ENCODE data around the gene CCDC197. TPM values are rescaled to one million over a fixed set of nuclear protein-coding genes. Genes with fewer than 3 reads are reported as not detected.
A peak's percentile ranks its signal among the peaks of the same experiment; 100 is the strongest.

The CCDC197 gene
- total and polyA plus RNA-seq, 8 donors: not detected

- DNase-seq: no peak
- Histone ChIP-seq H3K4me1 (peaks cover 0 to 11% (median 8%) of the 10 kb centered on the region in 4 donors), H3K27ac (no peak overlapping the region), H3K4me3 (no peak overlapping the region), H3K9me3 (no peaks in the 10 kb centered on the region), H3K27me3 (peaks cover 0 to 26% (median 4%) of the 10 kb centered on the region in 3 donors), H3K36me3 (no peaks in the 10 kb centered on the region)
- 65 to 74% (median 70%) methylated on average over 8 of the region's 8 CpGs for WGBS, 5 donors
- intact Hi-C loops (cut with DNase I; ENCODE audit: low total_unique reads): loop anchor here (5.0 kb wide), 1 partner anchor 67 kb away; no protein-coding TSS in a partner anchor
- no peak for TF ChIP-seq CTCF (IDR thresholded peaks at IDR 0.05)
- TF ChIP-seq POLR2A (IDR thresholded peaks at IDR 0.05): no peak
- TF ChIP-seq POLR2AphosphoS5 (IDR thresholded peaks at IDR 0.05): no peak
- no peak for TF ChIP-seq EP300 (IDR thresholded peaks at IDR 0.05)
These were observed 6.9 kb downstream of the CCDC197 start for GRCh38 chr14:94004015-94004414.

- no peak for DNase-seq
- TF ChIP-seq POLR2A (IDR thresholded peaks at IDR 0.05) (no peak), POLR2AphosphoS5 (IDR thresholded peaks at IDR 0.05) (no peak), CTCF (IDR thresholded peaks at IDR 0.05) (peak in 1 of 7 experiments; percentile 19)
- WGBS, 5 donors: 44 to 50% (median 48%) methylated on average over 14 of the region's 14 CpGs
- Histone ChIP-seq H3K4me3 (no peak overlapping the region), H3K27me3 (peaks cover 0 to 26% (median 4%) of the 10 kb centered on the region in 3 donors), H3K27ac (no peak overlapping the region), H3K36me3 (no peaks in the 10 kb centered on the region), H3K9me3 (no peaks in the 10 kb centered on the region), H3K4me1 (peaks cover 0 to 11% (median 8%) of the 10 kb centered on the region in 4 donors)
- intact Hi-C loops (cut with DNase I; ENCODE audit: low total_unique reads): no loop called here
These were observed 8.4 kb downstream of the CCDC197 start for GRCh38 chr14:94005324-94006073.

DNA sequence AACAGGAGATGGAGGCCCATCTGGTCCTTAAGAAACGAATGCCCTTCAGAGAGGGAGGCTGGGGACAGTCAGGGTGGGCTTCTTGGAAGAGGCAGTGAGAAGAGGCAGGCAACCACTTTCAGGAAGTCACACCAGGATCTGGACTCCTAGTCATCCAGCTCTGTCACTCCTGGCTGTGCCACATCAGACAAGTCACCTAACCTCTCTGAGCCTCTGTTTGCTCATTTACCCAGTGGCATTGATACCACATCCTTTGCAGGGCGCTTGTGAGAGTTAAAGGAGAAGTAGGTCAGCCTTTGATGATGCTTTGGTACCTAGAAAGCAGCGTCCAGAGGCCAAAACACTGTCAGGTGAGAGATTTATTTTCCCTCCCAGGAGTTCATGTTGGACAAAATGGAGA, 11.1 kb downstream of the CCDC197 start:
- peaks cover 0 to 11% (median 0%) of the 10 kb centered on the region in 3 donors for H3K27me3 ChIP-seq
- no peaks in the 10 kb centered on the region for H3K9me3 ChIP-seq
- H3K4me3 ChIP-seq: no peak overlapping the region
- no peak overlapping the region for H3K27ac ChIP-seq
- H3K36me3 ChIP-seq: no peaks in the 10 kb centered on the region
- no peak for DNase-seq
- TF ChIP-seq POLR2AphosphoS5 (IDR thresholded peaks at IDR 0.05) (no peak), POLR2A (IDR thresholded peaks at IDR 0.05) (no peak), EP300 (IDR thresholded peaks at IDR 0.05) (no peak), CTCF (IDR thresholded peaks at IDR 0.05) (no peak)
- WGBS, 5 donors: 59 to 73% (median 68%) methylated on average over 3 of the region's 3 CpGs
- intact Hi-C loops (cut with DNase I; ENCODE audit: low total_unique reads): no loop called here
- H3K4me1 ChIP-seq: peaks cover 0 to 9% (median 0%) of the 10 kb centered on the region in 4 donors

DNA sequence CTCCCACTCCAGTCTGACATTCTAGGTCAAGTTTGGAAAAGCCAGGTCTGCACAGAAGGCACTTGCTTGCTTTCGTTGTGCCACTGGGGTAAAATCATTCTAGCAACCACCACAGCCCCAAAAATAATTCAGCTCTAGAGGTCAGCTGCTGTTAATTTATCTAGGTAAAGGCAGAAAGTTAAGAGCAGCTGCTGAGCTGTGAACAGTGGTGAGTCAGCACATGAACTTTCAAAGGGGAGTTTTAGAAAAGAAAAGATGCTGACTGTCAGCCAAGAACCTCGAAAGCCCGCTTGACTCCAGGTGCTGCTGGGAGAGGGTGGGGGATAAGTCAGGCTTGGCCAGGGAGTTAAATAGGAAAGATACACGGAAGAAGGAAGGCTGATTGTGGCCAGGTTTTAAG, 12.7 kb downstream of the CCDC197 start:
- no peak for TF ChIP-seq CTCF (IDR thresholded peaks at IDR 0.05)
- TF ChIP-seq POLR2A (IDR thresholded peaks at IDR 0.05): no peak
- DNase-seq: peak in 1 of 2 donors; percentile 47
- Histone ChIP-seq H3K27me3 (peaks cover 0 to 11% (median 0%) of the 10 kb centered on the region in 3 donors), H3K4me3 (no peak overlapping the region), H3K4me1 (peaks cover 0 to 9% (median 0%) of the 10 kb centered on the region in 4 donors), H3K36me3 (no peaks in the 10 kb centered on the region), H3K27ac (no peak overlapping the region), H3K9me3 (no peaks in the 10 kb centered on the region)
- 15 to 34% (median 18%) methylated on average over 4 of the region's 4 CpGs for WGBS, 5 donors
- intact Hi-C loops (cut with DNase I; ENCODE audit: low total_unique reads): no loop called here

Data from stomach (tissue), 9 donors.